Left ventricle myocardium superior (tissue), 1 donor: ENCODE data around the gene AK4. TPM values are rescaled to one million over a fixed set of nuclear protein-coding genes. Genes with fewer than 3 reads are reported as not detected.
A peak's percentile ranks its signal among the peaks of the same experiment; 100 is the strongest.
"Not testable (repeated sequence)": the region's sequence is repeated elsewhere in the genome, so short reads cannot be mapped to it uniquely, and the experiment has no call there.

Experiments
- ATAC-seq: fragments of 200-7000 bp; cut with Tn5 transposase; one replicate; pipeline ENCODE4 v1.9.1; 2020; ENCODE audit warnings: mild to moderate bottlenecking, moderate library complexity
- DNase-seq: peaks from one replicate; pipeline ENCODE4 v3.0.0-alpha.2; 2020
- intact Hi-C: fragments of 100-400 bp; cut with micrococcal nuclease; formaldehyde crosslinking; loops from one replicate; pipeline ENCODE4 v1.11.0; 2022
- total RNA-seq: library from RNA; stranded (reverse); fragmentation: NEBNext Ultra II Directional; extraction: Animal tissue kit (Norgen Biotek cat#: 25700); gene quantifications from one replicate; pipeline ENCODE4 v1.2.1, GENCODE V29; 2021
- donor health status: DM: no; HTN: yes; CAD: no; lungs with severe emphysema.

AK4 gene
- total RNA-seq, 1 donor from 2014 or later: 163 TPM

GRCh38 chr1:65232461-65232990 is 84.5 kb downstream of the AK4 start:
- DNase-seq: no peak
- intact Hi-C loops: loop anchor here (10.0 kb wide), 1 partner anchor 452 kb away; no protein-coding TSS in a partner anchor
- peak; percentile 31 for ATAC-seq

- no peak for DNase-seq
- no peak for ATAC-seq
- intact Hi-C loops: loop anchor here (10.0 kb wide), 1 partner anchor 451 kb away; no protein-coding TSS in a partner anchor
Observed at GRCh38 chr1:65233782-65234181, 85.8 kb downstream of the AK4 start.

GRCh38 chr1:65235867-65236805 is 88.1 kb downstream of the AK4 start:
- DNase-seq (no peak), ATAC-seq (no peak)
- intact Hi-C loops: loop anchor here (10.0 kb wide), 1 partner anchor 449 kb away; no protein-coding TSS in a partner anchor

GRCh38 chr1:65237088-65237487 is 89.1 kb downstream of the AK4 start:
- DNase-seq, ATAC-seq: not testable (repeated sequence)
- intact Hi-C loops: loop anchor here (10.0 kb wide), 1 partner anchor 448 kb away; no protein-coding TSS in a partner anchor

GRCh38 chr1:65237503-65237902 is 89.5 kb downstream of the AK4 start:
- intact Hi-C loops: loop anchor here (10.0 kb wide), 1 partner anchor 447 kb away; no protein-coding TSS in a partner anchor
- ATAC-seq (no peak), DNase-seq (no peak)

GRCh38 chr1:65238010-65238409 is 90.0 kb downstream of the AK4 start:
- DNase-seq: no peak
- intact Hi-C loops: loop anchor here (10.0 kb wide), 1 partner anchor 447 kb away; no protein-coding TSS in a partner anchor
- no peak for ATAC-seq

- no peak for DNase-seq
- no peak for ATAC-seq
- intact Hi-C loops: no loop called here
Observed at GRCh38 chr1:65243491-65243890, 95.5 kb downstream of the AK4 start.

- intact Hi-C loops: no loop called here
- DNase-seq (no peak), ATAC-seq (no peak)
Observed at GRCh38 chr1:65245295-65245694, 97.3 kb downstream of the AK4 start.

GRCh38 chr1:65247419-65248359 is 99.7 kb downstream of the AK4 start:
- ATAC-seq (peak; percentile 75), DNase-seq (no peak)
- intact Hi-C loops: no loop called here

- DNase-seq: no peak
- intact Hi-C loops: loop anchor here (10.0 kb wide), 1 partner anchor 64 kb away; no protein-coding TSS in a partner anchor
- ATAC-seq: no peak
Observed at GRCh38 chr1:65250826-65251225, 102.8 kb downstream of the AK4 start.

- intact Hi-C loops: loop anchor here (10.0 kb wide), 1 partner anchor 61 kb away; no protein-coding TSS in a partner anchor
- DNase-seq (no peak), ATAC-seq (no peak)
Observed at GRCh38 chr1:65253800-65254319, 105.9 kb downstream of the AK4 start.

- intact Hi-C loops: loop anchor here (10.0 kb wide), 1 partner anchor 60 kb away; no protein-coding TSS in a partner anchor
- DNase-seq (peak; percentile 91), ATAC-seq (peak; percentile 97)
Observed at GRCh38 chr1:65254320-65255034, 106.5 kb downstream of the AK4 start.

- DNase-seq: no peak
- ATAC-seq: peak; percentile 45
- intact Hi-C loops: loop anchor here (10.0 kb wide), 1 partner anchor 60 kb away; no protein-coding TSS in a partner anchor
Observed at GRCh38 chr1:65255035-65255655, 107.1 kb downstream of the AK4 start.

GRCh38 chr1:65255656-65256050 is 107.7 kb downstream of the AK4 start:
- no peak for DNase-seq
- no peak for ATAC-seq
- intact Hi-C loops: loop anchor here (10.0 kb wide), 1 partner anchor 59 kb away; no protein-coding TSS in a partner anchor

GRCh38 chr1:65256860-65257708 is 109.1 kb downstream of the AK4 start:
- intact Hi-C loops: loop anchor here (10.0 kb wide), 1 partner anchor 58 kb away; no protein-coding TSS in a partner anchor
- no peak for ATAC-seq
- no peak for DNase-seq

- intact Hi-C loops: loop anchor here (10.0 kb wide), 1 partner anchor 57 kb away; no protein-coding TSS in a partner anchor
- ATAC-seq (no peak), DNase-seq (no peak)
Observed at GRCh38 chr1:65258106-65258505, 110.1 kb downstream of the AK4 start.
